GM19452 (cell line): Measurements from ENCODE around the gene HOXD11.

Experiments
- ATAC-seq: cut with Tn5 transposase; IDR thresholded peaks from one replicate; pipeline ENCODE4 v1.9.1; 2021; ENCODE audit not compliant: unreplicated experiment

Gene HOXD11

GRCh38 chr2:176081376-176081836 is 25.7 kb upstream of the HOXD11 start:
- no peak for ATAC-seq

GRCh38 chr2:176081837-176082524 is 25.1 kb upstream of the HOXD11 start:
- no peak for ATAC-seq

GRCh38 chr2:176082525-176082823 is 24.6 kb upstream of the HOXD11 start:
- ATAC-seq = no peak

GRCh38 chr2:176082824-176083751 is 24.0 kb upstream of the HOXD11 start:
- ATAC-seq = no peak

GRCh38 chr2:176083796-176084261 is 23.3 kb upstream of the HOXD11 start, which contains the start of gene EVX2:
TSS of gene EVX2 (minus strand) at chr2:176083962. CDS start at chr2:176083776, 186 bp downstream.
- no peak for ATAC-seq

GRCh38 chr2:176084611-176085119 is 22.4 kb upstream of the HOXD11 start:
- ATAC-seq = no peak

- ATAC-seq = no peak
Measured at GRCh38 chr2:176085120-176085788, 21.8 kb upstream of the HOXD11 start.

- no peak for ATAC-seq
Measured at GRCh38 chr2:176085861-176086771, 21.0 kb upstream of the HOXD11 start.

GRCh38 chr2:176087330-176088047 is 19.6 kb upstream of the HOXD11 start:
- ATAC-seq = no peak

- ATAC-seq = no peak
Measured at GRCh38 chr2:176088048-176088936, 18.8 kb upstream of the HOXD11 start.

GRCh38 chr2:176088937-176089842 is 17.9 kb upstream of the HOXD11 start:
- no peak for ATAC-seq

GRCh38 chr2:176089843-176090395 is 17.2 kb upstream of the HOXD11 start:
- no peak for ATAC-seq

- no peak for ATAC-seq
Measured at GRCh38 chr2:176090862-176091261, 16.2 kb upstream of the HOXD11 start.

GRCh38 chr2:176091329-176092258 is 15.5 kb upstream of the HOXD11 start:
- ATAC-seq = no peak

- no peak for ATAC-seq
Measured at GRCh38 chr2:176092270-176093144, 14.6 kb upstream of the HOXD11 start, which contains the start of gene HOXD13. TSS of gene HOXD13 (plus strand) at chr2:176092721. CDS start at chr2:176092891, 170 bp downstream.
